ENCODE results near the gene FOSL2. TPM values are rescaled to one million over a fixed set of nuclear protein-coding genes. Genes with fewer than 3 reads are reported as not detected.

Gene FOSL2
- total RNA-seq, 4 donors from 2014 or later = 46.2 to 239 (median 207) TPM

GRCh38 chr2:28361991-28362710 is 30.5 kb upstream of the FOSL2 start:
- no peak overlapping the region for H3K27ac ChIP-seq
- H3K4me3 ChIP-seq = no peak overlapping the region
- H3K9me3 ChIP-seq = no peaks in the 10 kb centered on the region
- DNase-seq = no peak
- TF ChIP-seq POLR2A (IDR thresholded peaks at IDR 0.05) (no peak), CTCF (IDR thresholded peaks at IDR 0.05) (no peak)
- peaks cover 3 to 41% (median 24%) of the 10 kb centered on the region in 4 donors for H3K4me1 ChIP-seq
- H3K27me3 ChIP-seq = no peaks in the 10 kb centered on the region
- H3K36me3 ChIP-seq = no peaks in the 10 kb centered on the region

- no peak for DNase-seq
- Histone ChIP-seq H3K36me3 (no peaks in the 10 kb centered on the region), H3K27ac (no peak overlapping the region), H3K9me3 (no peaks in the 10 kb centered on the region), H3K4me1 (peaks cover 3 to 50% (median 26%) of the 10 kb centered on the region in 4 donors), H3K4me3 (no peak overlapping the region), H3K27me3 (no peaks in the 10 kb centered on the region)
- TF ChIP-seq CTCF (IDR thresholded peaks at IDR 0.05) = no peak
- no peak for TF ChIP-seq POLR2A (IDR thresholded peaks at IDR 0.05)
These were observed 29.6 kb upstream of the FOSL2 start for GRCh38 chr2:28362991-28363521.

- Histone ChIP-seq H3K4me1 (peaks cover 3 to 54% (median 29%) of the 10 kb centered on the region in 4 donors), H3K4me3 (no peak overlapping the region), H3K9me3 (no peaks in the 10 kb centered on the region), H3K36me3 (no peaks in the 10 kb centered on the region), H3K27me3 (no peaks in the 10 kb centered on the region), H3K27ac (no peak overlapping the region)
- TF ChIP-seq CTCF (IDR thresholded peaks at IDR 0.05) (no peak), POLR2A (IDR thresholded peaks at IDR 0.05) (no peak)
- DNase-seq = no peak
These were observed 28.9 kb upstream of the FOSL2 start for GRCh38 chr2:28363686-28364280.

- Histone ChIP-seq H3K27me3 (no peaks in the 10 kb centered on the region), H3K36me3 (no peaks in the 10 kb centered on the region), H3K9me3 (no peaks in the 10 kb centered on the region), H3K4me1 (peaks cover 0 to 47% (median 25%) of the 10 kb centered on the region in 4 donors), H3K27ac (no peak overlapping the region), H3K4me3 (no peak overlapping the region)
- TF ChIP-seq CTCF (IDR thresholded peaks at IDR 0.05) (no peak), POLR2A (IDR thresholded peaks at IDR 0.05) (no peak)
- DNase-seq = no peak
These were observed 28.0 kb upstream of the FOSL2 start for GRCh38 chr2:28364610-28365009.

- TF ChIP-seq POLR2A (IDR thresholded peaks at IDR 0.05) (no peak), CTCF (IDR thresholded peaks at IDR 0.05) (no peak)
- peak in 1 of 3 donors; percentile 57 for DNase-seq
- Histone ChIP-seq H3K27me3 (no peaks in the 10 kb centered on the region), H3K27ac (peak overlapping the region in 2 of 4 donors; percentile 90 to 94), H3K9me3 (no peaks in the 10 kb centered on the region), H3K4me1 (peaks cover 0 to 41% (median 19%) of the 10 kb centered on the region in 4 donors), H3K4me3 (no peak overlapping the region), H3K36me3 (no peaks in the 10 kb centered on the region)
These were observed 27.5 kb upstream of the FOSL2 start for GRCh38 chr2:28365158-28365557.

Measured in Peyer's patch (tissue), 4 donors.